GM18867 (cell line): ENCODE measurements around the gene NDUFAF2.
"Not testable (repeated sequence)": the region's sequence is repeated elsewhere in the genome, so short reads cannot be mapped to it uniquely, and the experiment has no call there.

Source experiments
- ATAC-seq: cut with Tn5 transposase; IDR thresholded peaks from one replicate; pipeline ENCODE4 v1.9.1; 2021; ENCODE audit warnings: mild to moderate bottlenecking, moderate library complexity; ENCODE audit not compliant: unreplicated experiment

NDUFAF2 gene

DNA sequence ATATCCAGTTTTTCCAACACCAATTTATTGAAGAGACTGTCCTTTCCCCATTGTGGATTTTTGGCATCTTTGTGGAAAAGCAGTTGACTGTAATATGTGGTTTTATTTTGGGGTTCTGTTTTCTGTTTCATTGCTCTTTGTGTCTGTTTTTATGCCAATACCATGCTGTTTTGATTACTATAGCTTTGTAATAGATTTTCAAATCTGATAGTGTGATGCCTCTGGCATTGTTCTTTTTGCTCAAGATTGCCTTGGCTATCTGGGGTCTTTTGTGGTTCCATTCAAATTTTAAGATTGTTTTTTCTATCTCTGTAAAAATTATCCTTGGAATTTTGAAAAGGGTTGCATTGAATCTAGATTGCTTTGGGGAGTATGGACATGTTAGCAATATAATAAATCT is 99.5 kb downstream of the NDUFAF2 start:
- no peak for ATAC-seq

DNA sequence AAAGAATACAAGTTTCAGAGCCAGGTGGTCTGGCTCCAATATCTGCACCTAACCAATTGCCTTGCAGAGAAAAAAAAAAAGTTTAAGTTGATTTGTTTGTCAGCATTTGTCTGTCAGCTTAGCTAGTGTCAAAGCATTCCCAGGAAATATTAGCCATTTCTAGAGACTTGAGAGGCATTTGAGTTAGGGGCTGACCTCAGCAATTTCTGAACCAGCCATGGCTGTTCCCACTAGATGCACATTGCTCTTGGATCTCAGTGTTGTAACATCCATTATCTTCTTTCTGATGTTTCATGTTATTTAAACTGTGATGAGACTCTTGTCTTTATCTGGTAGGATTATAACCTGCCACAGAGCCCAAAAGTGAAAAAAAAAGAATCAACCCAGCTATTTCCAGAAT is 102.3 kb downstream of the NDUFAF2 start:
- no peak for ATAC-seq

GRCh38 chr5:61048534-61048933 is 103.5 kb downstream of the NDUFAF2 start:
- ATAC-seq, result no peak

GRCh38 chr5:61050292-61050691 is 105.3 kb downstream of the NDUFAF2 start:
- no peak for ATAC-seq

- no peak for ATAC-seq
Observed at GRCh38 chr5:61051267-61051666, 106.3 kb downstream of the NDUFAF2 start.

- no peak for ATAC-seq
Observed at GRCh38 chr5:61052882-61053281, 107.9 kb downstream of the NDUFAF2 start.

- ATAC-seq, result no peak
Observed at GRCh38 chr5:61053937-61054336, 108.9 kb downstream of the NDUFAF2 start.

DNA sequence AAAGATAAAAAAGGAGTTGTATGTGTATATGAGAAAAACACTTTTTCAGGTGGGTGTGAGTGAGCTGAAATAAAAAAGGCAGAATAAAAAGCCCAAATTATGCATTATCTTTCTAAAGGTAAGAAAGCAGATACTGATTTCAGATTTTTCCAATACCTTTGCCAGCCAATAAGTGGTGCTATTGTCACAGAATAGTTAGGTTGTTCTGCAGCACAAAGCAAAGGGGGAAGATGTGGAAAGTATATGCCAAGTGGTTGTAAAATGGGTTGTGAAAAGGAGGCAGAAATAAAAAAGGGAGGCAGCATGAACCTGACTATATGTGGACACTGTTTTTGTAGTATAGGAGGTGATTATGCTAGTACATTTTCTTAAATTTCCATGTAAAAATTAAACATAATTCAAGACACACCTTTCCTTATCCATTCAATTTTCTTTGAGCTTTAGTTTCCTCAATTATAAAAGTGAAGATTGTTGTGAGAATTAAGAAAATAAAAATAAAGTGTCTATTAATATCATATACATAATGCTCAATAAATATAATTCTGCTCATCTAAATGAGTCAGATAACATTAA is 110.5 kb downstream of the NDUFAF2 start:
- ATAC-seq, result peak; percentile 68

- no peak for ATAC-seq
Observed at GRCh38 chr5:61059499-61059898, 114.5 kb downstream of the NDUFAF2 start.

DNA sequence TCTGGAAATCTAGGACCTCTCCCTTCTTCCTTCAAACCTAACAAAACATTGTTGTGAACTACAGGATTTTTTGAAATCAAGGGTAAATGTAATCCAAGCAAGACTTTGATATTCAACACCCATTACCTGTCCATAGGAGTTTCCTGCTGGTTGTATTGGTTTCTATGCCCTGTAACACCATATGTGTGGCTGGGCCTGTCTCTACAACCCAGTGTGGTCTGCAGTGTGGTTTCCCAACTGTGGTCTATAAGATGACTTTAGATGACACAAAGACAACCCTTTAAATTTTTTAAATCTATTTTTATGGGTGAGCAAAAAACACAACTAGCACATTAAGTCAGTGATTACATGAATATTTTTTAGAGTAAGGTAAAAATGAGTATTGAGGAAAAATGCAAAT is 124.1 kb downstream of the NDUFAF2 start:
- no peak for ATAC-seq

DNA sequence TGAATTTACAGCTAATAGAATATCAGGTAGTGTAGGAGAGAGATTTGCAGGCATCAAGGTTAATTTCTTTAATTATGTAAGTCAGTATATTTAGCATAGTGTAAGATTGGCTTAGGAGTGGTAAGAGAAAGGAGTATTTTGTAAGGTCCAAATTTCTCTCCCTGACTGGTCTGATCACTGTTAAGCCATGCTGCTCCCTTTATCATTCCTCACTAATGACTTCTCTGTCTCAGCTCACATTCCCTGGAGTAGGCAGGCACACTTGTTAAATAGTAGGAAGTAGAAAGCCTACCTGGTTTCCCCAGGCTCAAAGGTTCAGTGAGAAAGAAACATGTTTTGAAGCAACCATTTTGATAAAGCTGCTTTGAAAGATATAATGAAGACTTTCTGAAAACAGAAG is 126.5 kb downstream of the NDUFAF2 start:
- ATAC-seq, result no peak

DNA sequence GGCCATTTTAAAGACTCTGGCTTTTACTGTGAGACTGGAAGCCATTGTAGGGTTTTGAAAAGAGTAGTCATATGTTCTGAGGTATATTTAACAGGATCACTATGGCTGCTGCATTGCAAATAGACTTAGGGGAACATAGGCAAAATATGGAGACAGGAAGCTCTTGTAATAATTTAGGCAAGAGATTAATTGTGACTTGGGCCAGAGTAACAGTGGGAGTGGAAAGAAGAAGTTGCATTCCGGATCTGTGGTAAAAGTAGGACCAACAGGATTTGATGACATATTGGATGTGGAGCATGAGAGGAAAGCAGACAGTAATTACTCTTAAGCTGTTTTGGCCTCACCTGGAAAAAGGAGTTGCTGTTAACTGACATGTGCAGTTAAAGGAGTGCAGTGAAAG is 131.6 kb downstream of the NDUFAF2 start:
- ATAC-seq, result no peak

- ATAC-seq, result no peak
Observed at GRCh38 chr5:61081741-61082140, 136.7 kb downstream of the NDUFAF2 start.

- no peak for ATAC-seq
Observed at GRCh38 chr5:61082516-61083280, 137.7 kb downstream of the NDUFAF2 start.

GRCh38 chr5:61084658-61085057 is 139.7 kb downstream of the NDUFAF2 start:
- ATAC-seq, result no peak

- no peak for ATAC-seq
Observed at GRCh38 chr5:61085885-61086284, 140.9 kb downstream of the NDUFAF2 start.

GRCh38 chr5:61087921-61088320 is 142.9 kb downstream of the NDUFAF2 start:
- ATAC-seq, result no peak

GRCh38 chr5:61089351-61089750 is 144.3 kb downstream of the NDUFAF2 start:
- ATAC-seq, result no peak

GRCh38 chr5:61093046-61093771 is 148.2 kb downstream of the NDUFAF2 start:
- ATAC-seq, result not testable (repeated sequence)

DNA sequence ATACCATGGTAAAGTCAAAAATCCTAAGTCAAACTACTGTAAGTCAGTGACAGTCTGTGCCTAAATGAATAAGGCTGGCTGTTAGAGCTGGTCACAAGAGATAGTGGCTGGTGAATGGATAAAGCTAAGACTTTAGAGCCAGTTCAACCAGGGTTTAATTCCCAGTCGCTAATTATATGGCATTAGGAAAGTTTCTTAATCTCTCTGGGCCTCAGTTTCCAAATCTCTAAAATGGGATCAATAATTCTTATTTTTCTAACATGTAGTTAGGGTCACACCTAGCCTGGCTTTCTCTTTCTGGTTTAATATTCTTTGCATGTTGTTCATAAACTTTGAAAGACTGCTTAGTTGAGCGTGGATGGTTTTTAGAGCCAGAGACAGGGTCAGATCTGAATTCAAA is 152.5 kb downstream of the NDUFAF2 start:
- ATAC-seq, result no peak

DNA sequence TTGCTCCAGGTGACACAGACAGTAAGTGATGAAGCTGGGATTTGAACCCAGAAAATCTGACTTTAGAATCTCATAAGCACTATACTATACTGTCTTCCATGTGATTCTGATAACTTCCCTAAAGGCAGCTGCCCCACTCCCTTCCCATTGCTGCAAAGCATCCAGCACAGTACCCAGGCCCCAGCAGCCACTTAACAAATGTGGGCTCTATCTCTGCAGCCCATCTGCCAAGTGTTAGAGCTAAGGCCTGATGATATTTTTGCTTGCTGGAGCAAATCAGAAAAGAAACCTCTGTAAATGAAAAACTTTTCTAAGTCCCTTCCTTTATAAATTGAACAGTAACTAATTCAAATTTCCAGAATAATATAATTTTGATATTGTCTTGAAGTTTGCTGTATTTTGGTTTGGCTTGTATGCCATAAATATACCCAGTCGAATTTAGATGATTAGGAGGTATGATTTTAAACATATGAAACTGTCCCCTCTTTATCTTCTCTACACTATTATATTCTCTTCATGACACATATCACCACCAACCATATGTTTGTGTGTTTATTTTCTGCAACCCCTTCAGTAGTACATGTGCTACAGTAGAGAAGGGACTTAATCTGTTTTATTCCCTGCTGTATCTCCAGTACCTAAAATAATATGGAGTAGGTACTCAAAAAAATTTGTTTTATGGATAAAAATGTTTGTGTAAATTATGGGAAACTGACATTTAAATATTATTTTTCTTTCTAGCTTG is 153.4 kb downstream of the NDUFAF2 start:
- ATAC-seq, result no peak
